Ammon's horn (tissue), 1 donor: ENCODE measurements around the gene CSNK2A1.
"Not testable (repeated sequence)": the region's sequence is repeated elsewhere in the genome, so short reads cannot be mapped to it uniquely, and the experiment has no call there.

Source experiments
- DNase-seq: peaks from one replicate; pipeline ENCODE4 v3.0.0-alpha.2; 2016; ENCODE audit warnings: low spot score

The CSNK2A1 gene

DNA sequence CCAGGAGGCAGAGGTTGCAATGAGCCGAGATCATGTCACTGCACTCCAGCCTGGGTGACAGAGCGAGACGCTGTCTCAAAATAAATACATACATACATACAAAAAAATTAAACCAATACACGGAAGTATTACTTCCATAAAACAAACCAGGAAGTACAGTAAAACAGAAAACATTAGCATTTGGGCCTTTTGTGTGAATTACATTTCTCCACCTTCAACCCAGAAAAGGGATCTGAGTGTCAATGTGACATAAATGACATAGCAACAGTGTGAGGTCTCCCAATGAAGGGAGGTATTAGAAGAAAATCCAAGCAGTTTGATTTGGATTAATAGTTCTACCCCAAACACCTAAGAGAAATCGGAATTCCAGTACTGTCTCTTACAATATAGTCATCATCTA, 10.1 kb downstream of the CSNK2A1 start:
- DNase-seq = no peak

DNA sequence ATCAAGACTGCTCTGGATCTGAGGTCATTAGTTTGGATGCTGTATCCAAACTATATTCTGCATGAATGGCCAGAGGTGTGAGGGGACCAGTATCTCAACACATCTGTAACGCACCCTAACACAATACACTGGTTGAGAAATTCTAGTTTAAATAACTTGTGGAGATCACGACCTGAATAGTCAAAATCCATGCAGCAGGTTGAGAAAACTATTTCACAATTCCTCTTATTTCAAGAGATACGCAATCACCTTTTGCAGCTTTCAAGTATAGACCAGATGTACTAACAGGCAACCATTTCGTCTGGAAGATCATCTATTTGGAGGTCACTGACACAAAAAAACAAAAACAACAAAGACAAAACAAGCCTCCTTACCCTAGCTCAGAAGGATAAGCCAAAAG, 11.1 kb downstream of the CSNK2A1 start:
- no peak for DNase-seq

DNA sequence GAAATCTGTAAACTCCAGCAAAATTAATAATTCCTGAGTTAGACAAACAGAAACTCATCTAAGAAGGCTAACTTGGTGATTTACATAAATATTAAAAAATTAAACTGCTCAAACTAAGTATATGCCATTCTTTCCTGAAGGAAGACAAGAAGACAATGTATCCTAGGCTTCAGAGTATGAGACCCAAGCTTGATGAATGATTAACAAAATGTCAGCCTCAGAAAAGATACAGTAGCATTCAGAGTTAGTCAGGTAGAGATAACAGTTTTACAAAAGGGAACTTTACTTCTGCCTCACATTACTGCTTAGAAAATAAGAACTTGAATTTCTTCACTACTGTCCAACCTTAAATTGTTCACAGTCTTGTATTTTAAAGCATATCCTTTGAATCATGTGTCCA, 12.0 kb downstream of the CSNK2A1 start:
- no peak for DNase-seq

DNA sequence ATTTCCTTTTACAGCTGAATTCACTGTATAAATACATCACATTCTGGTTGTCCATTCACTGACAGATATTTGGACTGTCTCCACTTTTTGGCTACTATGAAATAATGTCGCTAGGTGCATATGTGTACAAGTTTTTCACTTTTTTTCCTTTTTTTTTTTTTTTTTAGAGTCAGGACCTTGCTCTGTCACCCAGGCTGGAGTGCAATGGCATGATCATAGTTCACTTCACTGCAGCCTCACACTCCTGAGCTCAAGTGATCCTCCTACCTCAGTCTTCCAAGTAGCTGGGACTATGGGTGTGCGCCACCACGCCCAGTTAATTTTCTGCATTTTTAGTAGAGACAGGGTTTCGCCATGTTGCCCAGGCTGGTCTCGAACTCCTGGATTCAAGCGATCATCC, 13.3 kb downstream of the CSNK2A1 start:
- no peak for DNase-seq

DNA sequence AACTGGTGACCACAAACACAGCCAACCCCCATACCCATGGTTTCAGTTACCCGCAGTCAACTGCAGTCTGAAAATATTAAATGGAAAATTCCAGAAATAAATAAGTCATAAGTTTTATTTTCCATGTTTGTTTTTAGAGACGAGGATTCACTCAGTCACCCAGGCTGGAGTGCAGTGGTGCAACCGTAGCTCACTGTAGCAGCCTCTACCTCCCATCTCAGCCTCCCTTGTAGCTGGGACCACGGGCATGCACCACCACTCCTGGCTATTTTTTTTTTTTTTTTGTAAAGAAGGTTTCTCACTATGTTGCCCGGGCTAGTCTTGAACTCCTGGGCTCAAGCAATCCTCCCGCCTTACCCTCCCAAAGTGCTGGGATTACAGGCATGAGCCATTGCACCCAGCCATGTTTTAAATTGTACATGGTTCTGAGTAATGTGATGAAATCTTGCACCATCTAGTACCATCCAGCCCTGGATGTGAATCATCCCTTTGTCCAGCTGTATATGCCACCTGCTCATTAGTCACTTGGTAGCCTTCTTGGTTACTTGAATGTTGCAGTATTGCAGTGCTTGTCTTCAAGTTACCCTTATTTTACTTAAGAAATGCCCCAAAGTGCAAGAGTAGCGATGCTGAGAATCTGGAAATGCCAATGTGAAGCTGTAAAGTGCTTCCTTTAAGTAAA, 14.5 kb downstream of the CSNK2A1 start:
- peak; percentile 30 for DNase-seq

DNA sequence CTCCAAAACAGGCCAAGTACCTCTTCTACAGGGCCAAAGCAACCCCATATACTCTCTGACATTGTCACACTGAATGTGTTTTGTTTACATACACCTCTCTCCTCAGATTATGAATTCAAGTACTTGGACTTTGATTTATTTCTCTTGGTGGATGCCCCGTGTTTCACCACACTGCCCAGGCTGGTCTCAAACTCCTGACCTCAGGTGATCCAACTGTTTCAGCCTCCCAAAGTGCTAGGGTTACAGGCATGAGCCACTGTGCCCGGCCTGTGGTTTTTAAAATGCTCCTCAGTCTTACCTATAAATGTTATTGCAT, 16.1 kb downstream of the CSNK2A1 start:
- no peak for DNase-seq

DNA sequence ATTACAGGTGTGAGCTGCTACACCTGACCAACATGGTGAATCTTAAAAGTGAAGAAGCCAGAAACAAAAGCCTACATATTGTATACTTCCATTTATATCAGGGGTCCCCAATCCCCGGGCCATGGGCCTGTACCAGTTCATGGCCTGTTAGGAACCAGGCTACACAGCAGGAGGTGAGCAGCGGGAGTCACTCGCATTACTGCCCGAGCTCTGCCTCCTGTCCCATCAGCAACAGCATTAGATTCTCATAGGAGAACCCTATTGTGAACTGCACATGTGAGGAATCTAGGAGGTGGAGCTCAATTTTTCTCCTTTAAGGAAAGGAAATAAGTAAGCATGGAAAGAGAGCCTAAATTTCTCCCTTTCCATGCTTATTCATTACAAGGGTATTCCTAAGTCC, 21.7 kb downstream of the CSNK2A1 start:
- DNase-seq = no peak

DNA sequence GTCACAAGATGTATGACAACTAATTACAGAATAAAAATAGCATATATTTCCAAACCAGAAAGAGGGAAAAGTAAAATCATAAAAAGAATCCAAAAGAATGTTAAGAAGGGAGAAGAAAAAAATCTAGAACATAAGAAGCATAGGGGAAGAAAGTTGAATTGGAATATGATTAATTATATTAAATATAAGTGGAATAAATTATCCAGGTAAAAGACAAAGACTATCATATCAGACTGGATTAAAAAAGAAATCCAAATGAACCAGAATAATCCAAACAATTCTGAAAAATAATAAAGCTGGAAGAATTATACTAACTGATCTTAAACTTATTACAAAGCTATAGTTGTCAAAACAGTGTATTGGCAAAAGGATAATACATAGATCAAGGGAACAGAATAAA, 23.6 kb downstream of the CSNK2A1 start:
- DNase-seq = no peak

DNA sequence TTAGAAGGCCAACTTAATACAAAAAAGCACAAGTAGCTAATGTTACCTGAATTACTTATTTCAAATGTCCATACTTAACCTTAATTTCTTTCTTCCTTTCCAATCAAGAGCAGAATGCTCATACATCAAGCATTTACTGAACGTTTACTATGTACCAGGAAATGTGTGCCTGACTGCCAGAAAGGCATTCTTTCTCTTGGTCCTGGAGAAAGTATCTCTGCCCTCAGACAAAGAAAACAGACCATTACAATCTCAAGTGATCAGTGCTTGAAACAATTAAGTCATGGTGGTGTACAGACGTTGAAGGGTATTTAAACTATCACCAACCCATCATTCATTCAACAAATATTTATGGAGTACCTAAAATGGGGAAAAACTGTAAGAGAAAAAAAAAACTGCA, 26.4 kb downstream of the CSNK2A1 start:
- DNase-seq = no peak

DNA sequence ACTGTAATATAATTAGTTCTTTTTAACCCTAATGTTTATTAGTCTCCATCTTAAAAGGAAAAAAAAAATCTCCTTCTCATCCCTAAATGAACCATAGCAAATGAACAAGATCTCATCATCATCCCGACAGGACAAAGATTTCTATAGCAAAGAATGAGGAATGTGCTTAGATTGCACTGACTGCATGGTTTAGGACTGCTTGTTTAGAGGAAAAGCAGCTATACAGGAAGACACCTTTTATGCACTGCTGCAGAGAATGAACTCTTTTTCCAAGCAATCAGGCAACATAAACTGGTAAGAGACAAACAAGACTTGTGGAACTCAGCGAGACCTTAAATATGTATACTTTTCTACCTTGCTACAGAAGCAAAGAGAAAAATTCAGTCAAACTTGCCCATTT, 26.8 kb downstream of the CSNK2A1 start:
- DNase-seq = no peak

DNA sequence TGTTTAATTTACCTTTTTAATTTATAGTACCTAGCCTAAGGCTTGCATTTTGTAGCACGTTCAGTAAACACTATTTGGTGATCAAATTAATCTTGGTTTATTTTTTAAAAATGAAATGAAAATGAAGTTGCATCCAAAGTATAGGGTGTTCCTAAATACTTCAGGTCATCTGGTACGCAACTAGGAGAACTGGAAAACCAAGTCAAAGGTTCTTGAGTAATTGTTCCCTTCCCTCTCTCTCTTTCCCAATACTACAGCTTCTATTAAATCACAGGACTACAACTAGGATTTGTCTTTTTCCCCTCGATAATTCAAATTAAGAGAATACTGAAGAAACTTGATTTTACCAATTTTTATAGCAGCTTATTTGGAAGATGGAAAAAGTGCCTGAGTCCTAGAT, 27.9 kb downstream of the CSNK2A1 start:
- DNase-seq = no peak

DNA sequence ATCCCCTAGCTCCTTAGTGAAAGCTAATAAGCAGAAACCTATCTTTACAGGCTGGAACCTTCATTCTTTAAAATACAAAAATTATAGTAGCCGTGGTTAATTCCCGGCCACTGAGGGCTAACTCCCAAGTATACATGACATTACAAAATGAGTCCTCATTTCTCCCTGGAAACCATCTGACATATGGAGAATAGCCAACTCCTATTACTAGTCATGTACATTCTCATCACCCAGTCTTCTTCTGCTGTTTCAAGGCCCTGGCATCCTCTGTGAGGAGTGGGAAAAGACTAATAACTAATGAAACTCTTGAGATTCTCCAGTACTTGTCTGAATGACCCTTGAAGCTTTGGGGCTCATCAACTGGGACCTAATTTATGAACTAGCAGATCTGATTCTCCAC, 30.2 kb downstream of the CSNK2A1 start:
- DNase-seq = no peak

DNA sequence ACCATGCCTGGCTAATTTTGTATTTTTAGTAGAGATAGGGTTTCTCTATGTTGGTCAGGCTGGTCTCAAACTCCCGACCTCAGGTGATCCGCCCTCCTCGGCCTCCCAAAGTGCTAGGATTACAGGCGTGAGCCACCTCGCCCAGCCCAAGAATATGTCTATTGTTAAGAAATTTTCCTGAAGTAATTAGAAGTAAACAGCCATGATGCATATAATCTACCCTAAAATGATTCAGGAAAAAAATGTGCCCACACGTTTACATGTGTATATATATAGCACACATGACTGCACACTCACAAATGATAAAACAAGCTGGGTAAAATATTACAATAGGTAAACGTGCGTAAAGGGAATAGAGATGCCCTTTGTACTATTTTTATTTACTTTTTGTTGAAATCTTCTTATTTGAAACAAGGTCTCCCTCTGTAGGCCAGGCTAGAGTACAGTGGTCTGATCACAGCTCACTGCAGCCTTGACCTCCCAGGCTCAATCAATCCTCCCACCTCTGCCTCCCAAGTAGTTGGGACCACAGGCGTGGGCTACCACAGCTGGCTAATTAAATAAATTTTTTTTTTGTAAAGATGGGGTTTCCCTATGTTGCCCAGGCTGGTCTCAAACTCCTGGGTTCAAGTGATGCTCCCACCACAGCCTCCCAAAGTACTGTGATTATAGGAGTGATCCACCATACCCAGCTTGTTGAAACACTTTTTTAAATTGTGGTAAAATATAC, 33.1 kb downstream of the CSNK2A1 start:
- DNase-seq = not testable (repeated sequence)

DNA sequence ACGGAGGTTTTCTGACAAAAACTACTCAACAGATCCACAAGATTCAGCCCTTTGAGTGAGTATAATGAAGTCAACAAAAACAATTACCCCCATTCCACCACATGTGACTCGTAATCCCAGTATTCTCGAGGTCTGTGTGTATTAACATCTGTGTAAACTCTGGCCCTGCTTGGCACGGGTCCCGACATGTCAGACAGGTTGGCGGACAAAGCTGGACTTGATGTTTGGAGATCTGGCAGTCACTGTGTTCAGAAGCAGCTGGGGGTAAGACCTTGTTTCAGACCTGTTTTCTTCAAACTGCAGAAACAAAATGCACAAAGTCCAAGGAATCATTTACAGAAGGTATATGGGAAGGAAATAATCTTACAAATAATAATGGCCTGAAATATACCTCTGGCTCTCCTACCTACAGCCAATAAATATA, 35.2 kb downstream of the CSNK2A1 start:
- not testable (repeated sequence) for DNase-seq

DNA sequence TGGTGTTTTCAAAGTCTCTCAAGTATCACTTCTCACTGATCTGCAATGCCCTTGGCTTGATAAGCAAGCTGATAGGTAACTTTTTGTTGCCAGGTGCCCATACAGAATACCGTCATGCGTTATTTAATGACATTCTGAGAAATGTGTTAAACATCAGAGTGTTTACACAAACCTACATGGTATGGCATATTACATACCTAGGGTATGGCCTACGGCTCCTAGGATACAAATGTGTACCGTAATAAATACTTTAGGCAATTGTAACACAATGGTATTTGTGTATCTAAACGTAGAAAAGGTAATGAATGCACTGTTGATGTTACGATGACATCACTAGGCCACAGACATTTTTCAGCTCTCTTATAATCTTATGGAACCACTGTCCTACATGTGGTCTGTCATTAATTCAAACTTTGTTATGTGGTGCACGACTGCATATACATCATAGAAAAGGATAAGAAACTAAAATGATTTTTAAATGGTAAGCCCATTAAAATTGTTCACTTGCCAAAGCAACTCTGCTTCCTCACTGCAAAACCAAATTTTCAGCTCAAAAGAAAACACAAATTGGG, 35.7 kb downstream of the CSNK2A1 start:
- no peak for DNase-seq

DNA sequence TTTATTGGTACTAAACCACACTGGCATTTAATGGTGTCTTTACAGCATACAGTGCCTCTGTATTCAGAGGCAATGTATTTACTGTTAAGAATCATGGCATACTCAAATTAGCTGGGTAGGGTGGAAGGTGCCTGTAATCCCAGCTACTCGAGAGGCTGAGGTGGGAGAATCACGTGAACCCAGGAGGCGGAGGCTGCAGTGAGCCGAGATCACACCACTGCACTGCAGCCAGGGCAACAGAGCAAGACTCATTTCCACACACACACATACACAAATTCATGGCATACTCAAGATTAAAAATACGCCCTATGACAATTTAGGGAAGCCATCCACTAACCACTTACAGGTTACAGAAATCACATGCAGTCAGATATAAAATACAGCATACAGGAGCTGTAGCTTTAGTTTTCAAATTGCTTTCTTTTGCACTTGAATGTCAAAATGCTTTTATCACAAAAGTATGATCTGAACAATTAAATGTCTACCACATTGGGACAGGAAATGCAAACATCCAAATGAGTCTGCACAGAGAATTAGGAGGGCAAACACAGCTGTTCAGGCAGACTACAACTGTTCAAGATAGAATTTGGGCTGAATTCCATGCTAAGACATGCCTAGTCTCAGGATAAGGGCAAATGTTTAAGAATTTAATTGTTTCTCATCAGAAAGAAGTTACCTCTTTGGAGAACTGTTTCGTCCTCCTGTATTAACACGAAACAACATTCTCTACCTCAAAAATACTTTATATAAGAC, 36.4 kb downstream of the CSNK2A1 start:
- DNase-seq = no peak

DNA sequence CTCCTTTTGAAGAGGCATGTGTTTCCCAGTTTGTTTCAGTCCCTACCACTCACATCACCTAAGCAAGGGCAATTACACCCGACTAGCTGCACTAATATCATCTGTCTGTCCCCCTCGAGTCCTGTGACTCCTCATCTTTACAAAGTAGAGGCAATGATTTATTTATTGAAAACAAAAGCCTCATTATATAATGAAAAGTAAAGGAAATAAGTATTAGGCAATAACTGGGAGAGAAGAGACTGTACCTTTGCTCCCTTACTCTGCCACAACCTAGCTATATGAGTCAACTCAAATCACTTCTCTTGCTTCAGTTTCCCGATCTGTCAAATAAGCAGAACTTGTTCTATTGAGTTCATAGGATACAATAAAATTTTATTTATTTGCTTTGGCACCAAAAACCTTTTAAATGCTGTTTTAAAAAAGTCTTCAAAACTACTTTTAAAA, 38.9 kb downstream of the CSNK2A1 start:
- DNase-seq = no peak

DNA sequence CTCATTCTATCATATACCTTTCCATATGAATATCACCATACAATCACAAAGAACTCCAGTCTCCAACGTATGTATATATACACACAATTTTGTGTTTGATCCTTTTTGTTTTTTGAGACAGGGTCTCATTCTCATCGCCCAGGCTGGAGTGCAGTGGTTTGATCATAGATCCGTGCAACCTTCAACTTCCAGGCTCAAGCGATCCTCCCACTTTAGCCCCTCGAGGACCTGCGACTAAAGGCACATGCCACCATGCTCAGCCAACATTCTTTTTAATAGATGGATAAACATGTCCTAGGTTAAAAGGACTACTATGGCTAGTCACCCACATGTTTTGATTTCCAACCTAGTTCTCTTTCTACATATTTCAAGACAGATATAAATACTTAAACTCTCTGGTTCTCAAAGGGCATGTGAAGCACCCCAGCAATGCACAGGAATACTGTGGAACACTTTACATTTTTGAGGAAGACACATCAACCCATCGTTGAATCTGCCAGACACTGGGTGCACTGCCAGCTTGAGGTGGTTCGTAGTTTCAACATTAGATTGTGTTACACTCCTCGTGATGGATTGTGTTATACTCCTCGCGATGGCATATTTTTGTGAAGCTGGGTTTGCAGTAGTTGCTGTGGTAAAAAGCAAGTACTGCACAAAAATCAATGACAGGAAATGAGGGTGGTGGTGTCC, 40.4 kb downstream of the CSNK2A1 start:
- DNase-seq = no peak

DNA sequence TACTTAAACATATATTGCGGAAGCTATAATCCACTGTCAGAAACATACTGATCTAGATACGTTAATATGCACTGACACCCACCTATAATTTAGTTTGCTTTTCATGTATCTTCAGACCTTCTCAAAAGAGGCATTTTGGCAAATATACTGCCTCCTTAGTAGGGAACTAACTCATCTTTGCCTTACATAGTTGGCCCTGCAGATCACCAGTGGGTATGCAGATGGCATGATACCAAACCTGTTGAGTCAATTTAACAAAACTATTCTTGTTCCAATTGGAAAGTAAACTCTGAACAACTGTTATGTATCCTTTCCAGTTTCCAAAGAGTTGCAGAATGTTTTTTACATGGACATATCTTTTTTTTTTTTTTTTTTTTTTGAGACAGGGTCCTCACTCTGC, 45.6 kb downstream of the CSNK2A1 start:
- DNase-seq = no peak

DNA sequence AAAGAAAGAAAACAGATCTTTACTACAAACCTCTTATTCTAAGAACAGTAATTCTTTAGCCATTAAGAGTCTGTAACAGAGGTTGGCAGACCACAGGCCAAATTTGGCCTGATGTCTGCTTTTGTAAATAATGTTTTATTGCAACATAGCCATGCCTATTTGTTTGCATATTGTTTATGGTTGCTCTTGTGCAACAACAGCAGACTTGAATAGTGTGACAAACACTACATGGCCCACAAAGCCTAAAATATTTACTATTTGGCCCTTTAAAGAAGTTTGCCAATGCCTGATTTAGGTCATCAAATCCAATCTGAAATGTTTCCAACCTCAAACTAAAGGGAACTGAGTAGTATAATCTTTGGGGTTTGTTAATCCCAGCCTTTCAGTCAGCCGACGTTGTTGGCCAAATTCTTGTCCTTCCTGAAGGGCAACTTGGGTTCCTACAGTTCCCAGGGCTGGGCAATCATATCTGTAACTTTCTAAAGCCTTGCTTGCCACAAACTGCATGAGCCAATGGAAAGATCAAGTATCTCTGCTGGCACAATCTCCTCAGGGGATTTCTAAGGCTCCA, 47.4 kb downstream of the CSNK2A1 start:
- no peak for DNase-seq

DNA sequence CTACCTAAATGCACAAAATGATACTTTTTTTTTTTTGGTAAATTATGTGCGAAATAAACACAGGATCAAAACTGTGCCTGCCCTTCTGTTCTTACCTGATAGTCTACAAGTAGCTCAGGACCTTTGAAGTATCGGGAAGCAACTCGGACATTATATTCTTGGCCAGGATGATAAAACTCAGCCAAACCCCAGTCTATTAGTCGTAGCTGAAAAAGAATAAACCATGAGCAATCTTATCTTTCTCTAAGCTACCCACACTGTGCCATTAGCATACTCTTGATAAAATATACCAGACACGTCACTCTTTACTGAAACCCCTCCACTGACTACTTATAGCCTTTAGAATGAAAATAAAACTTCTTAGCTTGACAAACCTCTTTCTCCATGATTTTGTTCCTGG, 51.4 kb downstream of the CSNK2A1 start:
- DNase-seq = no peak

DNA sequence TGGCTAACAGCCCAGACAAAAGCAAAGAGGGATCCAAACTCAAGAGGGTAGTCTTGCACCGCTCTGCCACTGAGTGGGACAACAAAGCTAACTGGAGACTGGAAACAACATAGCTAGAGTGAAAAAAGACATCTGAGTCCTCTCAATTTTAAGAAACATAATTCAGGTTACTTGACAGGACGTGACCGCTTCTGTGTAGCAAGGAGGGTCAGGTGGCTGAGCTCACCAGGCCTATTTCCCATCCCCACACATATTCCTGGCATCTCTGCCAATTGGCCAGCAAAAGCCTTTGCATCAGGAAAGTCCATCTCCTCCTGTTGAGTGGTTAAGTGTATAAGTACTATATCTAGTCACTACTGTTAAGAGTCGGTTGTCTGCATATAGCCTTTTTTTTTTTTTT, 55.9 kb downstream of the CSNK2A1 start:
- DNase-seq = no peak
